ENCODE measurements around the gene MYG1. TPM values are rescaled to one million over a fixed set of nuclear protein-coding genes. Genes with fewer than 3 reads are reported as not detected.

MYG1 gene
- total and polyA plus RNA-seq, 8 donors = 25.4 to 76.9 (median 32.0) TPM

DNA sequence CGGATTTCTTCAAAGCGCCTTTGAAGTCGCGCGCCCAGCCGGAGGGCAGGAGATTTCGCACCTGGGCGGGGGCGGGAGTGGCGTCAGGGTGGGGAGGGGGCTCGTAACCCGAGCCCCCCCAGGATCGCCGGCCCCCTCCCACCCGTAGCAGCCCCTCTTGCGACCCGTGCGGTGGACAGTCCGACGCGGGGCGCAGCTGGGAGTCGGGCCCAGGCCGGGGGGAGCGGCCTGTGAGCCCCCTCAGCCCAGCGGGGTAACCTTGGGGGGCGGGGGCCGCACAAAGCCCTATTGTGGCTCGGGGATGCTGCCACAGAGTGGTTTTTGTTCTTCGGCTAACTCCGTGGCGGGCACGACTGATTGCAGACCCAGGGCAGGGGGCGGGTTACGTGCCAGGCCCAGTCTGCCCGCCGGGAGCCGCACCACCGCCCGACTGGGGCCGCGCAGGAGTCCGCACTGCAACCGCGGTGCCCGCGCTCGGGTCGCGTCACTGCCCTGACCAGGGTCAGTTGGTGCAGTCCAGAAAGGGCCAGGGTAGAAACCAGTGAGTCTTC is 26.1 kb downstream of the MYG1 start:
- intact Hi-C loops (cut with DNase I) = no loop called here
- TF ChIP-seq, protein P1, sequence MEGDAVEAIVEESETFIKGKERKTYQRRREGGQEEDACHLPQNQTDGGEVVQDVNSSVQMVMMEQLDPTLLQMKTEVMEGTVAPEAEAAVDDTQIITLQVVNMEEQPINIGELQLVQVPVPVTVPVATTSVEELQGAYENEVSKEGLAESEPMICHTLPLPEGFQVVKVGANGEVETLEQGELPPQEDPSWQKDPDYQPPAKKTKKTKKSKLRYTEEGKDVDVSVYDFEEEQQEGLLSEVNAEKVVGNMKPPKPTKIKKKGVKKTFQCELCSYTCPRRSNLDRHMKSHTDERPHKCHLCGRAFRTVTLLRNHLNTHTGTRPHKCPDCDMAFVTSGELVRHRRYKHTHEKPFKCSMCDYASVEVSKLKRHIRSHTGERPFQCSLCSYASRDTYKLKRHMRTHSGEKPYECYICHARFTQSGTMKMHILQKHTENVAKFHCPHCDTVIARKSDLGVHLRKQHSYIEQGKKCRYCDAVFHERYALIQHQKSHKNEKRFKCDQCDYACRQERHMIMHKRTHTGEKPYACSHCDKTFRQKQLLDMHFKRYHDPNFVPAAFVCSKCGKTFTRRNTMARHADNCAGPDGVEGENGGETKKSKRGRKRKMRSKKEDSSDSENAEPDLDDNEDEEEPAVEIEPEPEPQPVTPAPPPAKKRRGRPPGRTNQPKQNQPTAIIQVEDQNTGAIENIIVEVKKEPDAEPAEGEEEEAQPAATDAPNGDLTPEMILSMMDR (IDR thresholded peaks at IDR 0.05) = no peak
- Histone ChIP-seq H3K27ac (peak overlapping the region; percentile 24 to 82 (median 76)), H3K4me1 (peaks cover 7 to 21% (median 10%) of the 10 kb centered on the region in 3 donors), H3K36me3 (no peaks in the 10 kb centered on the region), H3K4me3 (peak overlapping the region; percentile 26 to 74 (median 44)), H3K27me3 (no peaks in the 10 kb centered on the region), H3K9me3 (no peaks in the 10 kb centered on the region)
- 2 to 4% methylated on average over 50 of the region's 50 CpGs for WGBS, 2 donors
- ATAC-seq (peak in 2 of 4 donors; percentile 2 to 6), DNase-seq (peak; percentile 19 to 79 (median 50)), FAIRE-seq (no peak)

GRCh38 chr12:53326460-53327185 is 27.1 kb downstream of the MYG1 start:
- 82 to 87% methylated on average over 8 of the region's 8 CpGs for WGBS, 2 donors
- ATAC-seq = no peak
- Histone ChIP-seq H3K36me3 (no peaks in the 10 kb centered on the region), H3K9me3 (no peaks in the 10 kb centered on the region), H3K27me3 (no peaks in the 10 kb centered on the region), H3K4me1 (peaks cover 4 to 19% (median 10%) of the 10 kb centered on the region in 3 donors), H3K27ac (no peak overlapping the region), H3K4me3 (no peak overlapping the region)
- TF ChIP-seq, protein P1 (IDR thresholded peaks at IDR 0.05) = no peak
- intact Hi-C loops (cut with DNase I) = no loop called here
- no peak for DNase-seq
- FAIRE-seq = no peak

- TF ChIP-seq, protein P1 (IDR thresholded peaks at IDR 0.05) = no peak
- no peaks in the 10 kb centered on the region for H3K27me3 ChIP-seq
- FAIRE-seq (no peak), ATAC-seq (no peak), DNase-seq (no peak)
- 57 to 70% methylated on average over 3 of the region's 3 CpGs for WGBS, 2 donors
- H3K9me3 ChIP-seq = no peaks in the 10 kb centered on the region
- H3K4me1 ChIP-seq = peaks cover 0 to 13% (median 7%) of the 10 kb centered on the region in 3 donors
- intact Hi-C loops (cut with DNase I) = no loop called here
- H3K27ac ChIP-seq = no peak overlapping the region
- no peaks in the 10 kb centered on the region for H3K36me3 ChIP-seq
- H3K4me3 ChIP-seq = no peak overlapping the region
Observed at GRCh38 chr12:53327435-53328042, 28.0 kb downstream of the MYG1 start.

- Histone ChIP-seq H3K27ac (no peak overlapping the region), H3K27me3 (no peaks in the 10 kb centered on the region), H3K4me1 (peaks cover 0 to 13% (median 7%) of the 10 kb centered on the region in 3 donors), H3K4me3 (no peak overlapping the region), H3K36me3 (no peaks in the 10 kb centered on the region), H3K9me3 (no peaks in the 10 kb centered on the region)
- TF ChIP-seq, protein P1 (IDR thresholded peaks at IDR 0.05) = no peak
- WGBS, 2 donors = 35 to 37% methylated on average over 11 to 16 of the region's 16 CpGs
- ATAC-seq (no peak), FAIRE-seq (no peak), DNase-seq (no peak)
- intact Hi-C loops (cut with DNase I) = no loop called here
Observed at GRCh38 chr12:53328043-53328435, 28.5 kb downstream of the MYG1 start.
